Stimulated activated effector memory CD8-positive, alpha-beta T cell treated with anti-CD3 and anti-CD28 coated beads, Interleukin-12 subunit alpha, Interleukin-12 subunit beta, amount 100 ng/mL, for 72 hours (primary cell): ENCODE data around the gene POFUT2.

Experiments
- ATAC-seq: fragments of 150-1000 bp; cut with Tn5 transposase; 2 replicates; pipeline ENCODE4 v1.10.0; 2021
- DNase-seq, 2 donors: peaks; one replicate each; pipeline ENCODE4 v3.0.0; 2021 to 2022; ENCODE audit warnings: low spot score in 2 of 2
- H3K27ac Mint-ChIP-seq: one replicate; pipeline ENCODE4 v1.8.0; 2022; ENCODE audit warnings: mild to moderate bottlenecking, mixed read lengths
- H3K36me3 Mint-ChIP-seq: one replicate; pipeline ENCODE4 v1.8.0; 2022; ENCODE audit warnings: mild to moderate bottlenecking, mixed read lengths
- H3K4me1 Mint-ChIP-seq: one replicate; pipeline ENCODE4 v1.8.0; 2022; ENCODE audit warnings: mixed read lengths
- H3K4me3 Mint-ChIP-seq: one replicate; pipeline ENCODE4 v1.8.0; 2022; ENCODE audit warnings: mild to moderate bottlenecking, mixed read lengths
- H3K9me3 Mint-ChIP-seq: one replicate; pipeline ENCODE4 v1.8.0; 2022; ENCODE audit warnings: mixed read lengths

The POFUT2 gene, protein sequence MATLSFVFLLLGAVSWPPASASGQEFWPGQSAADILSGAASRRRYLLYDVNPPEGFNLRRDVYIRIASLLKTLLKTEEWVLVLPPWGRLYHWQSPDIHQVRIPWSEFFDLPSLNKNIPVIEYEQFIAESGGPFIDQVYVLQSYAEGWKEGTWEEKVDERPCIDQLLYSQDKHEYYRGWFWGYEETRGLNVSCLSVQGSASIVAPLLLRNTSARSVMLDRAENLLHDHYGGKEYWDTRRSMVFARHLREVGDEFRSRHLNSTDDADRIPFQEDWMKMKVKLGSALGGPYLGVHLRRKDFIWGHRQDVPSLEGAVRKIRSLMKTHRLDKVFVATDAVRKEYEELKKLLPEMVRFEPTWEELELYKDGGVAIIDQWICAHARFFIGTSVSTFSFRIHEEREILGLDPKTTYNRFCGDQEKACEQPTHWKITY

DNA sequence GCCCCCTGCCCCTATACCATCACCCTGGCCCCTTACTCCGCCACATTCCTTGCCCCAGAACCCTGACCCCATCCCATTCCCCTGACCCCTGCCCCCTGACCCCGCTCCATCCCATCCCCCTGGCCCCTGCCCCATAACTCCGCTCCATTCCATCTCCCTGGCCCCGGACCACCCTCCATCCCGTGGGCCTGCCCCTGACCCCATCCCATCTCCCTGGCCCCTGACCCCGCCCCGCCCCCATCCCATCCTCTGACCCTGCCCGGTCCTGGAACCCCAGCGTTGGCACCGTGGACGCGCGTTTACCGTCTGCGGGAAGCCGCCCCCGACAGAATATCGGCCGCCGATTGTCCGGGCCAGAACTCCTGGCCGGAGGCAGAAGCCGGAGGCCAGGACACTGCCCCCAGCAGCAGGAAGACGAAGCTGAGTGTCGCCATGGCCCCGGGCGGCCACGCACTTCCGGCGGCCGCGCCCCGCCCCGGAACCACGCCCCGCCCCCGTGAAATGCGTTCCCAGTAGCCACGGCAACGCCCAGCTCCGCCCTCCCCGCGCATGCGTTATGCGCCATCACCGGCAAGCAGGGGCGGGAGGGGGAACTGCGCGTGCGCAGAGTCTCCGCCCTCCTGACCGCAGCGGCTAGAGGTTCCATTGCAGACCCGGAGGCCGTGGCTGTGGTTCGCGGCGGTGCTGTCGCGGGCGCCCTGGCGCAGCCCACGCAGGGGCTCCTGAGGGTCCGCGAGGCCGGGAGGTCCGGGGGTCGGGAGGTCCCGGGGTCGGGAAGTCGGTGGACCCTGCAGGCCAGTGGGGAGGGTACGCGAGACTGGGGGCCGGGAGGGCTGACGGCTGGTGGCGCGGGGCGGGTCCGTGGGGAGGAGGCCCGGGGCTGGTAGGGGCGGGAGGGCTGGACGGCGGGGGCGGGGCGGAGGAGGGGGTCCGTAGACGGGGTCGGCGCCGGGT, at the start of gene POFUT2:
Gene POFUT2, minus strand, starts transcription at position 458 of the 954 bp plus-strand sequence. Its CDS starts 24 bp downstream, at position 434.
- ATAC-seq (peak; percentile 89), DNase-seq (peak; percentile 98 to 99)
- peaks cover 27% of the 10 kb centered on the region for H3K36me3 Mint-ChIP-seq
- H3K9me3 Mint-ChIP-seq, result no peaks in the 10 kb centered on the region
- H3K4me1 Mint-ChIP-seq, result peaks cover 20% of the 10 kb centered on the region
- peak within 1 kb of the TSS; percentile 89 for H3K27ac Mint-ChIP-seq
- peak within 1 kb of the TSS; percentile 79 for H3K4me3 Mint-ChIP-seq

DNA sequence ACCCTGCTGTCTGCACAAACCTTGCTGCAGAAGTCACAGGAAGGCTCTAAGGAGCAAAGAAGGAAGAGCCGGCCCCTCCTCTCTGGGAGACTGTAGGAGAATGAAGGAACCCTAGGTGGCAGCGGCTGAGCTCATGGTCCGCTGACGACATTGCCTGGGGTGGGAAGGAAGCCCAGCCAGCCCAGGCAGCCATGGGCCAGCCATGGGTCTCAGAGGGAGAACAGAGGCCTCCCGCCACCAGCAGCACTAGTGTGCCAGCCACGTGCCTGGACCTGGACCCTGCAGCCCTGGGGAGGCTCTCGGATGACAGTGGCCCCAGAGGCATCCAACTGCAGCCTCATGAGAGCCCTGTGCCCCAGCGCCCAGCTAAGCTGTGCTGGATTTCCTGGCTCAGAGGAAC, 49.2 kb upstream of the POFUT2 start:
- H3K36me3 Mint-ChIP-seq, result no peaks in the 10 kb centered on the region
- H3K27ac Mint-ChIP-seq, result no peak overlapping the region
- no peak for DNase-seq
- H3K4me1 Mint-ChIP-seq, result no peaks in the 10 kb centered on the region
- no peak overlapping the region for H3K4me3 Mint-ChIP-seq
- H3K9me3 Mint-ChIP-seq, result no peaks in the 10 kb centered on the region
- no peak for ATAC-seq

DNA sequence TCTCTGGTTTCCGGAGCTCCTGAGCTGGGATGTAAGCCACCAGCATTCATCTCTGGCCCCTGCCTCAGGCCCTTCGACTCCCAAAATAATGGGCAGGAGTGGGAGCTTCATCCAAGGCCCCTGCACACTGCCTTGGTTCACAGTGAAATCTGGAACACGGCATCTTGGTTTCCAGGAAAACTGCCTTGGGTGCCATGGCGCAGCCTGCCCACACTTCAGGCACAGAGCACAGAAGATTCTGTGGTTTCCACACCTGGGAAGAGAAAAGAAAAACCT, 48.8 kb upstream of the POFUT2 start:
- Mint-ChIP-seq H3K4me3 (no peak overlapping the region), H3K27ac (no peak overlapping the region), H3K4me1 (no peaks in the 10 kb centered on the region), H3K36me3 (no peaks in the 10 kb centered on the region), H3K9me3 (no peaks in the 10 kb centered on the region)
- ATAC-seq, result no peak
- no peak for DNase-seq

DNA sequence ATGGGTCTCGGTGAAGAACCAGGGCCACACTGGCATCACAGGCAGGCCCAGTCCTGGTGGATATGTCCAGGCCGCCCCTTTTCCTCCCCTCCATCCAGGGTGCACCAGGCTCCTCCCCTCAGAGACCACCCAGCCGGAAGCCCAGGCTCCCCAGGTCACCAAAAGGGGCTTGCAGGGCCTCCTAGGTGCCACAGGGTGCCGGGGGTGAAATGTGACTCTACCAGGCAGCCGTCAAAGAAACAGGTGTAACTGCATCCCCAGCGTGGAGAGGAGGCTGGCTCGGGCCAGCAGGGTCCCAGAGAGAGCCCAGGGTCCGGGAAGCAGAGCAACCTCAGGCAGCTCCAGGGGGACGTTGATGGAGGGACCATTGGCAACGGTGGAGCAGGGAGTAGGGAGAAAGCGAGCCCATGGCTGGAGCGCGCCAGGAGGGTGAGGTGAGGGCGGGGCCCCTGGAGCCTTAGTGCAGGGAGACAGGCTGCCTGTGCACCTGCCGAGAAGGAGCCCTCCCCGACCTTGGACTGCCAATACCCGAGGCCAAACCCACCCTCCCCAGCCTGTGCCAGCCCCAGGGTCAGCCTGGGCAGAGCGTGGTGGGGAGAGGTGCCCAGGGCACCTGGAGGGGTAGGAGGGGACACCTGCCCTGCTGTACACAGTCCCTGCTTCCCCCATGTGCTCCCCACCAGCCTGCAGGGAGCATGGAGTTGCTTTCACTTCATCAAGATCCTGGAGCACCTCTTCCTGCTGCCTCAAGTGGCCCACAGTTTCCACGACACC, 48.3 kb upstream of the POFUT2 start:
- Mint-ChIP-seq H3K4me1 (no peaks in the 10 kb centered on the region), H3K9me3 (no peaks in the 10 kb centered on the region), H3K27ac (no peak overlapping the region), H3K36me3 (no peaks in the 10 kb centered on the region), H3K4me3 (no peak overlapping the region)
- DNase-seq (no peak), ATAC-seq (no peak)

DNA sequence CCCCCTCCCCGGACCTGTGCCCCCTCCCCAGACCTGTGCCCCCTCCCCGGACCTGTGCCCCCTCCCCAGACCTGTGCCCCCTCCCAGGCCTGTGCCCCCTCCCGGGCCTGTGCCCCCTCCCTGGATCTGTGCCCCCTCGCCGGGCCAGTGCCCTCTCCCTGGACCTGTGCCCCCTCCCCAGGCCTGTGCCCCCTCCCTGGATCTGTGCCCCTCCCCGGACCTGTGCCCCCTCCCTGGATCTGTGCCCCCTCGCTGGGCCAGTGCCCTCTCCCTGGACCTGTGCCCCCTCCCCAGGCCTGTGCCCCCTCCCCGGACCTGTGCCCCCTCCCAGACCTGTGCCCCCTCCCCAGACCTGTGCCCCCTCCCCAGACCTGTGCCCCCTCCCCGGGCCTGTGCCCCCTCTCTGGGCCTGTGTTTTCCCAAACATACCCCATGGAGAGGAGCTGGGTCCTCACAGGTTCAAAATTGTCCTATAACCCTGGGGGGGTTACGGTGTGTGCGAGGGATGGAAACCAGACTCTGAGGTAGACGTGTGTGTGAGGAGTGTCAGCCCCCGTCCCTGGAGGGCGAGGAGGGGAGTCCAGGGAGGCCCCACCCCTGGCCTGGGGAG, 47.6 kb upstream of the POFUT2 start:
- ATAC-seq (no peak), DNase-seq (no peak)
- H3K9me3 Mint-ChIP-seq, result no peaks in the 10 kb centered on the region
- no peak overlapping the region for H3K4me3 Mint-ChIP-seq
- no peaks in the 10 kb centered on the region for H3K36me3 Mint-ChIP-seq
- no peak overlapping the region for H3K27ac Mint-ChIP-seq
- no peaks in the 10 kb centered on the region for H3K4me1 Mint-ChIP-seq

DNA sequence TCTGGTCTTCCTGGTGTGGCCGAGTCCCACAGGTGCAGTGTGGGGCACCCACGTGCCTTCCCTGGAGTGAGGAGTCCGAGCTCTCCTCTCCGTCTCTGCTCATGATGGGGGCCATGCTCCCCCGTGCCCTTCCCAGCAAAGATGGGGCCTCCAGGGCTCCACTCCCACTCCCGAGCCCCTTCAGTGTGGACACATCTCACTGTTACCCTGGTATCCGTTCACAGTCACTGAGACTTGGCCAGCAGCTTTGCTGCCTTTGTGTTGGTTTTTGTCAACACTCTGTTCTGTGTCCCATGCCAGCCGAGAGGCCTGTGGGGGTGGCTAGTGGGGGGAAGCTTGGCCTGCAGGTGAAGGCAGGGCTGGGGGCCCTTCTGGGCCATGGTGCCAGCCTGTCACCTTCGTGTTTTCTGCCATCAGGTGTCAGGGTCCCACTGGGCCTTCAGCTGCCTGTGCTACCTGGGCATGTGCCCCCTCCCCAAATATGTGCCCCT, 46.9 kb upstream of the POFUT2 start:
- no peaks in the 10 kb centered on the region for H3K9me3 Mint-ChIP-seq
- H3K4me1 Mint-ChIP-seq, result no peaks in the 10 kb centered on the region
- H3K36me3 Mint-ChIP-seq, result no peaks in the 10 kb centered on the region
- H3K4me3 Mint-ChIP-seq, result no peak overlapping the region
- ATAC-seq (no peak), DNase-seq (no peak)
- H3K27ac Mint-ChIP-seq, result no peak overlapping the region

DNA sequence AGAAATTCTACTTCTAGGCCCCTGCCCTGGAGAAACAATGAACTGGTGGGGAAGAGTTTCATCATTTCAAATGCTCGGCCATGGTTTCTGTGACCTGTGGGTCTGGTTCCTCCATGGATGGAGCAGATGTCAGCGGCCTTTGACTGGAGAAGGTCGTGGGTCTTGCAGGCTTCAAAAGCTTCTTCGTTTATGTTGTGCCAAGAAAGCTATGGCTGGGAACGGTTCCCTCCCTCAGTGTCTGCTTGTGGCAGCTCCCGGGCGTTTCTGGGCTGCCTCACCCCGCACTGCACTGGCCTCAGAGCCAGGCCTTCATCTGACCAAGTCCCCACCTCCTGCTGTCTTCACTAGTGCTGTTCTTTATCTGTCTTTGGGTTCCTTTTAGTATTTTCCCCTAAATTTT, 46.4 kb upstream of the POFUT2 start:
- ATAC-seq, result no peak
- Mint-ChIP-seq H3K4me3 (no peak overlapping the region), H3K4me1 (no peaks in the 10 kb centered on the region), H3K9me3 (no peaks in the 10 kb centered on the region), H3K27ac (no peak overlapping the region), H3K36me3 (no peaks in the 10 kb centered on the region)
- DNase-seq, result no peak

DNA sequence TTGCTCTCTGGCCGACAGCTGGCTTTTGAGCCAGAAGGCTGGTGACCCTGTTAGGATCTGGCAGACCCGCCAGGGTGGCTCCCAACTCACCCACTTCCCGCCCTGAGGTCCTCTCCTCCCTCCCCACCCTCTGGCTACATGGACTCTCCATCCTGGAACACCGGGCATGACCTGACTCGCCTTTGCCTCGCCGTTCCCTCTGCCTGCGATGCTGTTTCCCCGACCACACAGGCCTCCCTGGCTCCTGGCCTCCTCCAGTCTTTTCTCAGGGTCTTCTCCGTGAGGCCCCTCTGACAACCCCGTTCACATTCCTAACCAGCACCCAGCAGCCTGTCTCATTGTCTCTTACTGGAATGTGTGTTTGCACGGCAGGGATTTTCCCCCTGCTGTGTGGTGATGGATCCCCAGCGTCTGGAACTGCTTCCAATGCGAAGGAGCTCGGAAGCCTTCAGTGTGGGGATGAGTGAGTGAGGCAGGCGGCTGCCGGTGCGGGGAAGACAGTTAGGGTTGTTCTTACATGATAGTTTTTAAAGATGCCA, 46.0 kb upstream of the POFUT2 start:
- DNase-seq (no peak), ATAC-seq (no peak)
- Mint-ChIP-seq H3K4me3 (no peak overlapping the region), H3K36me3 (no peaks in the 10 kb centered on the region), H3K9me3 (no peaks in the 10 kb centered on the region), H3K27ac (no peak overlapping the region), H3K4me1 (no peaks in the 10 kb centered on the region)

DNA sequence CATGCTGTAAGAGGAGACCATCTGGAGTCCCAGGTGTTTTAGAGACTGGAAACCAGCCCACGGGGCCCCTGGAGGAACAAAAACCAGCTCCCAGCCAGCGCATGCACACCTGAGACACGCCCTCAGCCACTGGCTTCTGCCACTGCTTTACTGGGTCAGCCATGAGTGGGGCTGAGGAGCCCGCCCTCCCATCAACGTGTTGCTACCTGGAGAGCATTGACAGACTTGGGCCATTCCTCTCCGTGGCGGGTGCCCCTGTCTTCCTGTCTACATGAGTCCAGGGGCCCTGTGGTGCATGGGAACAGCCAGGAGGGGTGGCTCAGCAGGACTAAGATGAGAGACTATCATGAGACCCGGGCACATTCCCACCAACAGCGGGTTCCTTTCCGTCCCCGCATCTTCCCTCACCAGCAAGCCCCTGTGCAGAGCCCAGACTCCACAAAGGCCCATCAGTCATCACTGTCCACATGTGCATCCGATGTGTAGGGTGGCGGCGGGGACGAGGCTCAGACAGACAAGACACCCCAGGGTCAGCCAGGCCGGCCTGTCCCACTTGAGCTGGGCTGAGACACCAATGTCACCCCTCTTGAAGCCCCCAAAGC, 45.4 kb upstream of the POFUT2 start:
- H3K27ac Mint-ChIP-seq, result no peak overlapping the region
- H3K9me3 Mint-ChIP-seq, result no peaks in the 10 kb centered on the region
- H3K4me1 Mint-ChIP-seq, result no peaks in the 10 kb centered on the region
- no peak overlapping the region for H3K4me3 Mint-ChIP-seq
- no peaks in the 10 kb centered on the region for H3K36me3 Mint-ChIP-seq
- ATAC-seq, result no peak
- DNase-seq, result no peak

DNA sequence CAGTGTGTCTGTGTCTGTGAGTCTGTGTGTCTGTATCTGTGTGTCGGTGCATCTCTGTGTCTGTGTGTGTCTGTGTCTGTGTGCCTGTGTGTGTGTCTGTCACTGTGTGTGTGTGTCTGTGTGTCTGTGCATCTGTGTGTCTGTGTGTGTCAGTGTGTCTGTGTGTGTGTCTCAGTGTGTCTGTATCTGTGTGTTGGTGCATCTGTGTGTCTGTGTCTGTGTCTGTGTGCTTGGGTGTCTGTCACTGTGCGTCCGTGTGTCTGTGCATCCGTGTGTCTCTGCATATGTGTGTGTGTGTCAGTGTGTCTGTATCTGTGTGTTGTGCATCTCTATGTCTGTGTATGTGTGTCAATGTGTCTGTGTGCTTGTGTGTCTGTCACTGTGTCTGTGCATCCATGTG, 44.7 kb upstream of the POFUT2 start:
- Mint-ChIP-seq H3K27ac (no peak overlapping the region), H3K9me3 (no peaks in the 10 kb centered on the region), H3K36me3 (no peaks in the 10 kb centered on the region), H3K4me3 (no peak overlapping the region), H3K4me1 (peaks cover under 1% of the 10 kb centered on the region)
- DNase-seq, result no peak
- ATAC-seq, result no peak

DNA sequence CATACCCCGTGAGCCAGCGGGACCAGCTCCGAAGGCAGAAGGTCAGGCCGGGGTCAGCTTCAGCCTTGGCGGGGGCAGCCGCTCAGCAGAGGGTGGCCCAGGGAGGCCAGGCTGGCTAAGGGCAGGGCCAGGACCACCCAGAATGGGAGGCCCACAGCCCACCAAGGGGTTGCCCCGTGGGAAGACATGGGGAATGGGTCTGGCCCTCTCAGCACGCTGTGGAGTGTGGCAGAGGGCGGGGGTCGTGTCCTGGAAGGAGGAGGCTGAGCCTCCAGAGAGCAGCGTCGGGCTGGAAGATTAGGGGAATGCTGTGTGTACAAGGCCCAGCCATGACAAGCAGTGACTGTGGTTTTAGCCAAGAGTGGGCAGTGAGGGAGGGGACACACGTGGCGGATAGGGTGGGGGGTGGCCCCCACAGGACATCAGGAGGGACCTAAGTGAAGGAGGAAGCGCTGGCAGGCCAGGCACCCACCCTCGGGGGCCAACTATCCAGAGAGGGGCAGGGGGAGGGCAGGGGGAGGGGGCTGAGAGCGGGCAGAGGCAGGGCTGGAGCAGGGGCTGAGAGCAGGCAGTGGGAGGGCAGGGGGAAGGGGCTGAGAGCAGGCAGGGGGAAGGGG, 43.9 kb upstream of the POFUT2 start:
- peaks cover 5% of the 10 kb centered on the region for H3K4me1 Mint-ChIP-seq
- no peak for ATAC-seq
- H3K9me3 Mint-ChIP-seq, result no peaks in the 10 kb centered on the region
- no peaks in the 10 kb centered on the region for H3K36me3 Mint-ChIP-seq
- no peak overlapping the region for H3K27ac Mint-ChIP-seq
- DNase-seq, result no peak
- no peak overlapping the region for H3K4me3 Mint-ChIP-seq

DNA sequence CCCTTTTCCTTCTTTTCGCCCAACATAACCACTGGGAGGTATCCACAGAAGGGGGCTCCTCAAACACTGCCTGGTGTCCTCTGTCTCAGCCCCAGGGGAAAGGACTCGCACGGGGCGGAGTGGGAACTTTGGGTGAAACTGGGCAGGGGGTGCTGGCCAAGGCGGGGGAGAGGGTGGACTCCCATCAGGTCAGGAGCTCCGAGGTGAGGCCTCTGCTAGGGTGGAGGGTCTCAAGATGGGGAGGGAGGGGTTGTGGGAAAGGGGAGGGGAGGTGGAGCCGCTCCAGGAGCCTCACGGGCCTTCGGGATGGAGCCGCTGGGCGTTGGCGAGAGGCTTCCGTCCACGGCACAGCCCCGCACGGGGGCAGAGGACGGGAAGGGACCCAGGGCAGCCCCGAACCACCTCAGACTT, 43.2 kb upstream of the POFUT2 start:
- H3K27ac Mint-ChIP-seq, result no peak overlapping the region
- no peaks in the 10 kb centered on the region for H3K36me3 Mint-ChIP-seq
- H3K4me1 Mint-ChIP-seq, result peaks cover 5% of the 10 kb centered on the region
- H3K4me3 Mint-ChIP-seq, result no peak overlapping the region
- no peaks in the 10 kb centered on the region for H3K9me3 Mint-ChIP-seq
- DNase-seq (no peak), ATAC-seq (no peak)

DNA sequence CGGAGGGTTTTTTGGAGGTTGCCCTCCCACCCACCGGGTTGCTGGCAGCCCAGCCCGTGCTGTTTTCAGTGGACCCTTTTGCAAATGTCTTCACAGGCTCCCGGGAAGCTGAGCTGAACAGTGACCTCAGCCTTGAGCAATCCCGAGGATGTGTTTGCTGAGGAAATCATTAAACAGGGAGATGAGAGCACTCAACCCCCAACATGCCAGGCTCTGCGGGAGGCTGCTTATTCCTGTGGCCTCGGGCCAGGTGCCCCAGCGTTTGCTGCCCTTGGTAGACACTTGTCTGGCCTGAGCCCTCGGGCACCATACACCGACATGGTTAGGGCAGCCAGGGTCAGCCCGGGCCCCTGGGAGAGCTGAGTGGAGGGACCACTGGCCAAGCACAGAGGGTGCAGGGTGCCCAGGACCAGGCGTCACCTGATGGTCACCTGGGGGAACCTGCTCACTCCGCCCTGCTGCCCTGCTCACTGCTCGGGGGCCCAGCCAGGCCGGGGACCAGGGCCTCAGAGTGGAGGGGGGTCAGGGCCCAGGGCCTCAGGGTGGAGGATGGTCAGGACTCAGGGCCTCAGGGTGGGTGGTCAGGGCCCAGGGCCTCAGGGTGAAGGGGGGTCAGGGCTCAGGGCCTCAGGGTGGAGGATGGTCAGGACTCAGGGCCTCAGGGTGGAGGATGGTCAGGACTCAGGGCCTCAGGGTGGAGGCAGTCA, 42.5 kb upstream of the POFUT2 start:
- Mint-ChIP-seq H3K9me3 (no peaks in the 10 kb centered on the region), H3K4me1 (peaks cover 5% of the 10 kb centered on the region), H3K36me3 (no peaks in the 10 kb centered on the region), H3K4me3 (no peak overlapping the region), H3K27ac (no peak overlapping the region)
- no peak for ATAC-seq
- DNase-seq, result no peak
